ENCODE measurements around the gene VANGL2.
A peak's percentile ranks its signal among the peaks of the same experiment; 100 is the strongest.

The VANGL2 gene

GRCh38 chr1:160367516-160367900, 32.9 kb upstream of the VANGL2 start:
- no peak overlapping the region for H3K14ac ChIP-seq (ENCODE audit: low read length)
- no peaks in the 10 kb centered on the region for H3K79me2 ChIP-seq (ENCODE audit: control insufficient read depth, insufficient read depth, low read length, poor library complexity)
- H4K91ac ChIP-seq (ENCODE audit: low read depth, low read length), result no peak overlapping the region
- H2BK12ac ChIP-seq (ENCODE audit: low read length), result no peak overlapping the region
- H3K27me3 ChIP-seq (ENCODE audit: insufficient read depth, low read length), result no peaks in the 10 kb centered on the region
- peaks cover 0 to under 1% of the 10 kb centered on the region in 2 experiments for H3K4me1 ChIP-seq (ENCODE audit: control insufficient read depth in 1 of 2, insufficient read depth in 2 of 2, low read length in 2 of 2)
- no peaks in the 10 kb centered on the region for H3K36me3 ChIP-seq (ENCODE audit: control insufficient read depth in 1 of 2, insufficient read depth in 2 of 2, low read length in 2 of 2)
- no peak overlapping the region for H2BK120ac ChIP-seq (ENCODE audit: insufficient read depth, low read length, poor library complexity)
- H3K4me3 ChIP-seq (ENCODE audit: low read depth, low read length), result no peak overlapping the region
- H3K18ac ChIP-seq (ENCODE audit: low read length), result no peak overlapping the region
- no peak overlapping the region for H3K23ac ChIP-seq (ENCODE audit: low read length)
- no peaks in the 10 kb centered on the region for H3K79me1 ChIP-seq (ENCODE audit: low read length)
- no peak overlapping the region for H4K8ac ChIP-seq (ENCODE audit: low read depth, low read length)
- H2AFZ ChIP-seq (ENCODE audit: insufficient read depth, low read length, poor library complexity), result no peak overlapping the region
- H3K4ac ChIP-seq (ENCODE audit: low read depth, low read length), result no peak overlapping the region
- no CpG with 5 or more reads among the region's 4 CpGs for WGBS (ENCODE audit: extremely low coverage, insufficient coverage, insufficient read length)
- no peak overlapping the region for H2BK5ac ChIP-seq (ENCODE audit: low read depth, low read length, poor library complexity)
- H2AK5ac ChIP-seq (ENCODE audit: low read length), result no peak overlapping the region
- H3K4me2 ChIP-seq (ENCODE audit: low read length), result no peak overlapping the region
- no peak overlapping the region for H3K9ac ChIP-seq (ENCODE audit: low read length)
- no peak overlapping the region for H3K27ac ChIP-seq (ENCODE audit: low read depth, low read length)
- no peak for DNase-seq
- no peaks in the 10 kb centered on the region for H3K9me3 ChIP-seq (ENCODE audit: insufficient read depth, low read depth, low read length)
- no peak overlapping the region for H4K12ac ChIP-seq (ENCODE audit: low read depth, low read length)

DNA sequence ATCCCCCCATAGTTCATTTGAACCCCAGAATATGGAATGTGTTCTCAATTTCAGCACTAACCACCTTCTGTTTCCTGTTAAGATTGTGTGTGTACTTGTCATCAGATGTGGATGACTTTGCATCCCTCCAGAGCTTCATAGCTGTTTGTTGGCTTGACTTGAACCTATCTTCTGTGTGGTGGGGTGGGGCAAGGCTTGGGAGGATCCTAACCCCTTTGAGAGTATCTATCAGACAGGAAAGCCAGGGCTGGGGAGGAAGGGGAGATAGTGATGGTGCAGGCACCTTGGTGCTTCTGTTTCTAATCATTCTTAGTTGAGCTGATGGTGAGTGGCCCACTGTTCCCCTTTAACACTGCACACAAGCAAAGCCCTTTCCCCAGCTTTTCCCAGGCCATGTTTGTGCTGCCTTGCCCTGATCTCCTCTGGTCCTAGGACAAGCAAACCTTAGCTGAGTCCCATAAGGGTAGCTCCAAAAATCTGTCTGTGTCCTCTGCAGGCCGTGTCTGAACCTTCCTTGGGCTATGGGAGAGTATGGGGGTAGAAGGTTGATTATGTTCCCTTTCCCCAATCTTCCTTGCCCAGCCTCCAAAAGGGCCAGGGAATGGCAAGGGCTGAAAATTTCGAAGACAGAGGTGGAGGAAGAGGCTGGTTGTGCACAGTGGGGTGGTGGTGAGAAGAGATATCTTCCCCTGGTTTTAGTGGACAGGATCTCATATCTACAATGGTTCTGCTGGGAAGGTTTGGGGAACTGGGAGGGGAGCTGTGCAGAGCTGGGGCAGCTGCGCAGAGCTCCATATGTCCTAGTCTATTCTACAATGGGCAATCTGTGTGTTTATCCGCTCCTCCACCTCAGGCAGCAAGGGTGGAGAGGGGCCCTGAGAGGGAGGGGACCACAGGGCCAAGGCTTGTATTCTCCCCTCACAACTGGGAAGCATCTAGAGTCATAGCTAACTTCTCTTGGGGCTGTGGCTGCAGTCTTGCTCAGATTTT, 32.1 kb upstream of the VANGL2 start:
- Histone ChIP-seq H4K12ac (ENCODE audit: low read depth, low read length) (no peak overlapping the region), H3K36me3 (ENCODE audit: control insufficient read depth in 1 of 2, insufficient read depth in 2 of 2, low read length in 2 of 2) (no peaks in the 10 kb centered on the region), H2BK12ac (ENCODE audit: low read length) (no peak overlapping the region), H4K91ac (ENCODE audit: low read depth, low read length) (no peak overlapping the region), H3K79me1 (ENCODE audit: low read length) (no peaks in the 10 kb centered on the region), H3K27me3 (ENCODE audit: insufficient read depth, low read length) (no peaks in the 10 kb centered on the region), H4K8ac (ENCODE audit: low read depth, low read length) (no peak overlapping the region), H3K27ac (ENCODE audit: low read depth, low read length) (no peak overlapping the region), H3K4ac (ENCODE audit: low read depth, low read length) (no peak overlapping the region), H3K4me1 (ENCODE audit: control insufficient read depth in 1 of 2, insufficient read depth in 2 of 2, low read length in 2 of 2) (no peaks in the 10 kb centered on the region), H3K23ac (ENCODE audit: low read length) (no peak overlapping the region), H3K18ac (ENCODE audit: low read length) (no peak overlapping the region), H3K79me2 (ENCODE audit: control insufficient read depth, insufficient read depth, low read length, poor library complexity) (no peaks in the 10 kb centered on the region), H3K9ac (ENCODE audit: low read length) (peak overlapping the region; percentile 26), H2AK5ac (ENCODE audit: low read length) (no peak overlapping the region), H3K4me2 (ENCODE audit: low read length) (no peak overlapping the region), H2BK120ac (ENCODE audit: insufficient read depth, low read length, poor library complexity) (no peak overlapping the region), H3K9me3 (ENCODE audit: insufficient read depth, low read depth, low read length) (no peaks in the 10 kb centered on the region), H2AFZ (ENCODE audit: insufficient read depth, low read length, poor library complexity) (no peak overlapping the region), H3K14ac (ENCODE audit: low read length) (no peak overlapping the region), H3K4me3 (ENCODE audit: low read depth, low read length) (no peak overlapping the region), H2BK5ac (ENCODE audit: low read depth, low read length, poor library complexity) (no peak overlapping the region)
- no peak for DNase-seq
- no CpG with 5 or more reads among the region's 4 CpGs for WGBS (ENCODE audit: extremely low coverage, insufficient coverage, insufficient read length)

DNA sequence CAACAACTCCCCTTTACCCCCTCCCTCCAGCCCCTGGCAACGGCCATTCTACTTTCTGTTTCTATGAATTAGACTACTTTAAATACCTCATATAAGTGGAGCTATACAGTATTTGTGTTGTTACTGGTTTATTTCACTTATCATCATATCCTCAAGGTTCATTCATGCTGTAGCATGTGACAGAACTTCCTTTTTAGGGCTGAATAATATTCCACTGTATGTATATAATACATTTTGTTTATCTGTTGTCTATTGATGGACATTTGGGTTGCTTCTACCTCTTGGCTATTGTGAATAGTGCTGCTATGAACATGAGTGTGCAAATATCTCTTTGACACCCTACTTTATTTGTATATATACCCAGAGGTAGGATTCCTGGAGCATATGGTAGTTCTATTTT, 31.3 kb upstream of the VANGL2 start:
- H3K4me3 ChIP-seq (ENCODE audit: low read depth, low read length), result no peak overlapping the region
- H3K27ac ChIP-seq (ENCODE audit: low read depth, low read length), result no peak overlapping the region
- no peak overlapping the region for H4K12ac ChIP-seq (ENCODE audit: low read depth, low read length)
- no peak overlapping the region for H3K4ac ChIP-seq (ENCODE audit: low read depth, low read length)
- no peak for DNase-seq
- no peaks in the 10 kb centered on the region for H3K79me1 ChIP-seq (ENCODE audit: low read length)
- no peak overlapping the region for H2BK5ac ChIP-seq (ENCODE audit: low read depth, low read length, poor library complexity)
- H3K9ac ChIP-seq (ENCODE audit: low read length), result no peak overlapping the region
- no peak overlapping the region for H2AFZ ChIP-seq (ENCODE audit: insufficient read depth, low read length, poor library complexity)
- H3K4me1 ChIP-seq (ENCODE audit: control insufficient read depth in 1 of 2, insufficient read depth in 2 of 2, low read length in 2 of 2), result no peaks in the 10 kb centered on the region
- H3K27me3 ChIP-seq (ENCODE audit: insufficient read depth, low read length), result no peaks in the 10 kb centered on the region
- no peak overlapping the region for H3K18ac ChIP-seq (ENCODE audit: low read length)
- H3K36me3 ChIP-seq (ENCODE audit: control insufficient read depth in 1 of 2, insufficient read depth in 2 of 2, low read length in 2 of 2), result no peaks in the 10 kb centered on the region
- H3K23ac ChIP-seq (ENCODE audit: low read length), result no peak overlapping the region
- no peak overlapping the region for H3K4me2 ChIP-seq (ENCODE audit: low read length)
- no peak overlapping the region for H4K91ac ChIP-seq (ENCODE audit: low read depth, low read length)
- no peaks in the 10 kb centered on the region for H3K9me3 ChIP-seq (ENCODE audit: insufficient read depth, low read depth, low read length)
- no peak overlapping the region for H2BK12ac ChIP-seq (ENCODE audit: low read length)
- WGBS (ENCODE audit: extremely low coverage, insufficient coverage, insufficient read length), result no CpG with 5 or more reads among the region's 1 CpG
- no peak overlapping the region for H2AK5ac ChIP-seq (ENCODE audit: low read length)
- no peak overlapping the region for H3K14ac ChIP-seq (ENCODE audit: low read length)
- H4K8ac ChIP-seq (ENCODE audit: low read depth, low read length), result no peak overlapping the region
- no peaks in the 10 kb centered on the region for H3K79me2 ChIP-seq (ENCODE audit: control insufficient read depth, insufficient read depth, low read length, poor library complexity)
- no peak overlapping the region for H2BK120ac ChIP-seq (ENCODE audit: insufficient read depth, low read length, poor library complexity)

- Histone ChIP-seq H3K36me3 (ENCODE audit: control insufficient read depth in 1 of 2, insufficient read depth in 2 of 2, low read length in 2 of 2) (no peaks in the 10 kb centered on the region), H3K27ac (ENCODE audit: low read depth, low read length) (no peak overlapping the region), H4K8ac (ENCODE audit: low read depth, low read length) (no peak overlapping the region), H3K4me2 (ENCODE audit: low read length) (no peak overlapping the region), H3K4me1 (ENCODE audit: control insufficient read depth in 1 of 2, insufficient read depth in 2 of 2, low read length in 2 of 2) (peaks cover 0 to 1% of the 10 kb centered on the region in 2 experiments), H3K9ac (ENCODE audit: low read length) (no peak overlapping the region), H3K14ac (ENCODE audit: low read length) (no peak overlapping the region), H4K91ac (ENCODE audit: low read depth, low read length) (no peak overlapping the region), H3K18ac (ENCODE audit: low read length) (no peak overlapping the region), H2BK120ac (ENCODE audit: insufficient read depth, low read length, poor library complexity) (no peak overlapping the region), H3K4ac (ENCODE audit: low read depth, low read length) (no peak overlapping the region), H2AK5ac (ENCODE audit: low read length) (no peak overlapping the region), H2BK5ac (ENCODE audit: low read depth, low read length, poor library complexity) (no peak overlapping the region), H3K27me3 (ENCODE audit: insufficient read depth, low read length) (no peaks in the 10 kb centered on the region), H3K23ac (ENCODE audit: low read length) (no peak overlapping the region), H3K79me2 (ENCODE audit: control insufficient read depth, insufficient read depth, low read length, poor library complexity) (no peaks in the 10 kb centered on the region), H2AFZ (ENCODE audit: insufficient read depth, low read length, poor library complexity) (no peak overlapping the region), H4K12ac (ENCODE audit: low read depth, low read length) (no peak overlapping the region), H3K4me3 (ENCODE audit: low read depth, low read length) (no peak overlapping the region), H2BK12ac (ENCODE audit: low read length) (no peak overlapping the region), H3K79me1 (ENCODE audit: low read length) (no peaks in the 10 kb centered on the region), H3K9me3 (ENCODE audit: insufficient read depth, low read depth, low read length) (no peaks in the 10 kb centered on the region)
- no peak for DNase-seq
- no CpG with 5 or more reads among the region's 42 CpGs for WGBS (ENCODE audit: extremely low coverage, insufficient coverage, insufficient read length)
These were observed 29.6 kb upstream of the VANGL2 start for GRCh38 chr1:160370561-160371345.
